ENCODE data around the gene SHISAL1.

DNA sequence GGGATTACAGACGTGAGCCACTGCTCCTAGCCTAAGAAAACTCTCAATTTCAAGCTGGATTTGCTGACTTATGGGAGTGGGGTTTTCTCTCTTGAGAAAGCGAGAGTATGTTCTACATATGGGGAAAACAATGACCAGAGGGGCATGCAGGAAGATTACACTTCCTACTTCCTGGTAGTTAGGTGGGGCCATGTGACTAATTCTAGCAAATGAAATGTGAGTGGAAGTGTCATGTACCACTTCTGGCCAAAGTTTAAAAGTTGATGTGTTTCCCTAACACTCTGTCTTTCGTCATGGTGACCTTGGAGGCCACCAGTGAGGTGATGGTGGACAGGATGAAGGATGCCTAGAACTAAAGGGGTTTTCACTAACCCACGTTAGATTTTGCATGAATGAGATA lies 81.5 kb downstream of the SHISAL1 start:
- TF ChIP-seq OSR1 (CRISPR knock-in tag; IDR thresholded peaks at IDR 0.05) (no peak), BACH2 (CRISPR knock-in tag; IDR thresholded peaks at IDR 0.05; ENCODE audit: borderline replicate concordance) (no peak)
- TF ChIP-seq, protein P1, sequence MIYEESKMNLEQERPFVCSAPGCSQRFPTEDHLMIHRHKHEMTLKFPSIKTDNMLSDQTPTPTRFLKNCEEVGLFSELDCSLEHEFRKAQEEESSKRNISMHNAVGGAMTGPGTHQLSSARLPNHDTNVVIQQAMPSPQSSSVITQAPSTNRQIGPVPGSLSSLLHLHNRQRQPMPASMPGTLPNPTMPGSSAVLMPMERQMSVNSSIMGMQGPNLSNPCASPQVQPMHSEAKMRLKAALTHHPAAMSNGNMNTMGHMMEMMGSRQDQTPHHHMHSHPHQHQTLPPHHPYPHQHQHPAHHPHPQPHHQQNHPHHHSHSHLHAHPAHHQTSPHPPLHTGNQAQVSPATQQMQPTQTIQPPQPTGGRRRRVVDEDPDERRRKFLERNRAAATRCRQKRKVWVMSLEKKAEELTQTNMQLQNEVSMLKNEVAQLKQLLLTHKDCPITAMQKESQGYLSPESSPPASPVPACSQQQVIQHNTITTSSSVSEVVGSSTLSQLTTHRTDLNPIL (CRISPR knock-in tag; IDR thresholded peaks at IDR 0.05; ENCODE audit: low read depth): no peak
